Measurements from ENCODE around the gene MRPL38. TPM values are rescaled to one million over a fixed set of nuclear protein-coding genes. Genes with fewer than 3 reads are reported as not detected.
"Not testable (repeated sequence)": the region's sequence is repeated elsewhere in the genome, so short reads cannot be mapped to it uniquely, and the experiment has no call there.

MRPL38 gene
- total RNA-seq, 1 donor from 2014 or later = 101 TPM

DNA sequence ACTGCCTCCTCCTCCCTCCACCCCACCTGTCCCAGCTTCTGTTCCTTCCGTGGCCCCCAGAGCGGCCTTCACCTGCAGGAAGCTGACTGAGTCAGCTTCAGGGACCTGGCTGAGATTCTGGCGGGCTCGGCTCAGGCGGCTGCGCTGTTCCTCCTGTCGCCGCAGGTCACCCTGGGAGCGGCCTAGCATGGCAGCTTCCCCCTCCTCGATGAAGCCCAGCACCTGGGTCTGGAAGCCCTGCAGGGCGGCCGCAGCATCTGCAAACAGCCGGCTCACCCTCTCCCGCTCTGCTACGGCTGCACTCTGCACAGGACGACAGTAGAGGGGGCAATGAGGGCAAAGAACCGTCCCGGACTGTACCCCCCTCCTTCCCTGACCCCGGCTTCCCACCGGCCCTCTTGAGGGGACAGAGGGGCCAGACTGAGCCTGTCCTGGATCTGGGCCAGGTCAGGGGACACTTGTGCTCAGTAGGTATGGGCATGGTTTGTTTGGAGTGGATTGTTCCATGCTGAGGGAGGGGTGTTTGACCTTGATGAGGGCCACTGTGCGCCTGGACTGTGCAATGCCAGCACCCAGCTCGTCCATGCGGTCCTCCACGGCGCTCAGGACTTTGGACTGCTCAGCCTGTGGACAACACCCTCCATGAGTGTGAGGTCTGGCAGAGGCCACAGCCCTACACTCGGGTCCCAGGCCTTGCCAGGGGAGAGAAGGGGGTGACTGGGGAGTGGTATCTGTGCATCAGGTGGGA lies 28.3 kb downstream of the MRPL38 start:
- DNase-seq (ENCODE audit: low spot score) = peak; percentile 91

- DNase-seq (ENCODE audit: low spot score) = no peak
Measured at GRCh38 chr17:75875940-75876189, 28.8 kb downstream of the MRPL38 start.

DNA sequence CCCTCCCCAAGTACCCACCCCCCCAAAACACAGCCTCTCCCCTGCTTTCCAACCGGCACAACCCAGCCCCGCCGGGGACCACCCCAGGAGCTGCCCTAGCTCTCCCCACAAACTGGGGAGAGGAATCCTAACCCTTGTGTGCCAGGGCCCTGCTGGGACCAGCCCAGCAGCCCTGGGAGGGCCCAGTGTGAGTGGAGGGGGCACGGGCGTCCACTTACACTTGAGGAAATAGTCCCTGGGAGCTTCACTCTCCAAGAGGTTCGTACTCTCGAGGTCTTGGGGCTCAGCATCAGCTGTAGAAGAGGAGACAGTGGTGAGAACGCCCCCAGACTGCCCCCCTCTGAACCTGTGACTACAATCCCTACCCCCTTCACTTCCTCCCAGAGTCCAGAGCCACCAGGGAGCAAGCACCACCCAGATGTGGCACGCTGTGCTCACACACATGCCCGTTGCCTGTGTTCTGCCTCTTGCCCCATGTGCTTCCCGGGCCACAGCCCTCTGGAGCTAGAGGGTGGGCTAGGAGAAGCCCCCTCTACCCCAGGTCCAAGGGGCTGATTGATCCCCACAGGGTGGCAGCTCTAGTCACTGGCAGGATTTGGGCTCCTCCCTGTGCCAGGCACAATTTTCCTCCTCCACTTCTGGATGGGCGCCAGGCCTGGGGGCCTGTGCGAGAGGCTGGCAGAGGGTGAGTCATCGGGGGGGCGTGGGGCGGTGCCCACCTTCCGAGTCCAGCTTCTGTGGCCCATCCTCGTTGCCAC lies 29.3 kb downstream of the MRPL38 start:
- peak; percentile 85 for DNase-seq (ENCODE audit: low spot score)

DNA sequence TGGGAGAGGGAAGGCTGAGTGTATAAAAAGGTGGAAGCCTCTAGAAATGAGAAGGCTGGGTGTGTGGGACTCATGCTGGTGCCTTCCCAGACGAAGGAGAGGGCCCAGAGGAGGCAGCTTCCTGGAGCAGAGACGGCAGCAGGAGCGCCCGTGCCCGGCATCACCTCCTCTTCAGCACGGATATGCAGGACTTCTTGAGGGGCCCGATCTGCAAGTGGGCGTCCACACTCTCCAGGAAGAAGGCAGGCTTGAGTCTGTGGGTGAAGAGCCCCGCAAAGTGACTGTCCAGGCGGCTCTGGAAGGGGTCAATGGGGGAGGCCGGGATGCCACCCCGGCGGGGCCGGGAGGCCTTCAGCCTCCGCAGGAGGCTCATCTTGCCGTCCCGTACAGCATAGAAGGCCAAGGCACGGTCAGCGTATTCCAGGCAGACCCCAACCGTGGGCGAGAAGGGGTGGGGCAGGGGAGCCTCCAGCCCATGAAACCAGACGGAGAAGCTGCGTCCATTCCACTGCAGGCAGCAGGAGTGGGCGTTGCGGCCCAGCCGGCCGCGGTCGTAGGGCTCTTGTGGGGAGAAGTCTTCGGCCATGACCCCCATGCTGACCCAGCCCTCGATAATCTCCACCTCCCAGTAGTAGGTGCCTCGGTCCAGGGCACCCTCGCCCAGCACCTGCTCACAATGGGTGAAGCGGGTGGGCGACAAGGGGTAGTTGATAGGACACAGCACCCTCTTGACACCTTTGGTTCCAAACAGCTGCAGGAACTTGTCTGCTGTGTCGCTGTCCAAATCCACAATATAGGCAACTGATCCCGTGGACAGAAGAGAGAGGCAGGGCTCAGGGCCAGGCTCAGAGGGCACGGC lies 30.1 kb downstream of the MRPL38 start:
- no peak for DNase-seq (ENCODE audit: low spot score)

DNA sequence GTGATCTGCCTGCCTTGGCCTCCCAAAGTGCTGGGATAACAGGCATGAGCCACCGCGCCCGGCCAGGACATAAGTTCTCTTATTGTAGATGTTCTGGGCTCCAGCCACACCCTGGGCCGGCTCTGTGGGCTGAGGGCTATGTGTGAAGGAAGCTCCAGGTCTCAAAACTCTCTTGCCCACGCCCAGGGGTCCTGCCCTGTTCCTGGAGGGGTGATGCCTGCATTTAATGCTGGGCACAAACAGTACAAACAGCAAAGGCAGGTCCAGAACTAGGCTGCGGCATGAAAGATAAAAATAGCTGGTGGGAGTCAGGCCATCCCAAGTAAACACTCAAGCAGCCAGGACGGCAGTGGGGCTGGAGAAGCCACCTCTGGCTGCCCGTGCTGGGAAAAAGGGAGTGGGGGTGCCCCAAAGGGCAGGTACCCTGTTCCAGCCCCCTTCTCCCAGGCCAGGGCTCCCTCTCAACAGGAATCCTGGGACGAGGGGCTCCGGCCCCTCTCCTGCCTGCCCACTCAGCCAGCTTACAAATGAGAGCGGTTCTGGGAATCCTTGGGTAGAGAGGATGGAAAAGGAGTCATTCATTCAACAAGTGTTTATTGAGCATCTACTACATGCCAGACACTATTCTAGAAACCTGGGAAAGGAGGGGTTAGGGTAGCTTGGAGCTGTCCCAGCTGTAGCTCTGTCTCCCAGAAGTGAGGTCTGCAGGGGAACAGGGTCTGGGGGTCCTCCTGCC lies 30.9 kb downstream of the MRPL38 start:
- DNase-seq (ENCODE audit: low spot score) = no peak

DNA sequence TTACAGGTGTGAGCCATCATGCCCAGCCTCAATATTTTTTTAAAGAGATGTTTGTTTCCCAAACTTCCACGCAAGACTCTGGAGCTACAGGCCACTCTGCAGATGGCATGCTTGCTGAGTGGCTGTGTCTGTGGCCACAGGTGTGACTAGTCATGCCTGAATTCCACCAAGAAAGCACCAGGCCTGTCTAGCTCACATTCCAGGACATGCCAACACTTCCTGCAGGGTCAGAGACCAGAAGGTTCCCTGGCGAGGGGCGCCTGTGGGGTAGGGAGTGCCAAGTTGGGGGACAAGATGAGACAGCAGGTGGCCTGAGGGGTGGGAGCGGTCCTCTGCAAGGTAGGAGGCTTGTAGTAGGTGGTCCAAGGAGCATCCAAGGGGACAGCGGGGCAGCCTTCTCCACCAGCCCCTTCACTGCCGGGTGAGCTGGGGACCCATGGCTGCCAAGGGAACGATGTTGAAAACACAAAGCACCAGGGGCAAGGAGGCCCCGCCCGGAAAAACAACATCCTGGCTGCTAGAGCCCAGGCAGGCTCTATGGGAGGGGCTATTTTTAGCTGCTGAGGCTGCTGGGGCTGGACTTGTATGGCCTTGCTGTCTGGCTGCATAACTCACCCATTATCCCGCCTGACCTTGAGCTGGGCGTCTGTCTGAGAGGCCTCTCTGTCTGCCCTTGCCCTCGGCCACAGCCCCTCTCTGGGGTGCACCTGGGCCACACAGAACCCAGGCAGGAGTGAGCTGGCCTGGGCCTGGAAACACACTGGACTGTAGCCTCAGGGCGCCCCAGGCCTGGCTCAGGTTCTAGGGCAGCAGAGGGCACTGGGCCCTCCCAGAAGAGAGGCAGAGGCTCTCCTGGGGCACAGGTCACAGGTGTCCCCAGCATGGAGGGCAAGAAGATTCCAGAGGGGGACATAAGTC lies 32.0 kb downstream of the MRPL38 start:
- peak; percentile 89 for DNase-seq (ENCODE audit: low spot score)

- not testable (repeated sequence) for DNase-seq (ENCODE audit: low spot score)
Measured at GRCh38 chr17:75870228-75870627, 34.5 kb downstream of the MRPL38 start.

DNA sequence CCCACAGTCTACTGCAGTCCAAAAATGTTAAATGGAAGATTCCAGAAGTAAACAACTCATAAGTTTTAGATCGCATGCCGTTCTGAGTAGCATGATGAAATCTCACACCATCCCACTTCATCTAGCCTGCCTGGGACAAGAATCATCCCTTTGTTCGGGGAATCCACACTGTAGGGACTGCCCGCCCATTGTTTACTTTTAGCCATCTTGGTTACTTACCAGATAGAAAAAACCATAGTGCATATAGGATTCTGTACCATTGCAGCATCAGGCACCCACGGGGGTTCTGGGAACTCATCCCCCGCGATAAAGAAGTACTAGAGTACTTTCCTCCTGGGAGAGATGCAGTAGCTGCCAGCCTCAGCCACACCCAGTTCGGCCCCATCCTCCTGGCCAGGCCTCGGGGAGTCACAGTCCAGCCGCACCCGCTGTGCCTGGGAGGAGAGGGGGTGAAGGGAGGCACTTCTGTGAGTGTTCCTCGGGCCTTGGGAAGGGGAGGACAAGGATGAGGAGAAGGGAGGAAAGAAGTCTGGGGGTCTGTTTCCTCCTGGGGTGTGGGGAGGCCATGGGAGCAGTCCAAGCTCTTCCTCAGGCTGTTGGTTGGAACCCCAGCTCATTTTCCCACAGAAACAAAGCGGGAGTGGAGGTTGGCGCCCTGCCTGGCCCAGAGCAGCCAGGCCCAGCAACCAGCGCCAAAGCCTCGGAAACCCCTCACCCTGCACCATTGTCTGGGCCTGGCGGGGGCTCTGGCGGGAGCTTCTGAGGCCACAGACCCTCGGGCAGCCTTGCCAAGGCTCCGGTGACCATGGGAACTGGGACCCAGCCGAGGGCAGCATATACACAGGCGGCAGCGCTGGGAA lies 35.2 kb downstream of the MRPL38 start:
- DNase-seq (ENCODE audit: low spot score) = no peak

GRCh38 chr17:75868730-75869281 lies 35.9 kb downstream of the MRPL38 start:
- not testable (repeated sequence) for DNase-seq (ENCODE audit: low spot score)

GRCh38 chr17:75865404-75866188 lies 39.1 kb downstream of the MRPL38 start:
- not testable (repeated sequence) for DNase-seq (ENCODE audit: low spot score)

GRCh38 chr17:75864887-75865286 lies 39.8 kb downstream of the MRPL38 start:
- DNase-seq (ENCODE audit: low spot score) = not testable (repeated sequence)

GRCh38 chr17:75864448-75864871 lies 40.2 kb downstream of the MRPL38 start:
- peak; percentile 78 for DNase-seq (ENCODE audit: low spot score)

- DNase-seq (ENCODE audit: low spot score) = no peak
Measured at GRCh38 chr17:75861927-75862317, 42.8 kb downstream of the MRPL38 start.

- DNase-seq (ENCODE audit: low spot score) = not testable (repeated sequence)
Measured at GRCh38 chr17:75859358-75859757, 45.3 kb downstream of the MRPL38 start.

- peak; percentile 60 for DNase-seq (ENCODE audit: low spot score)
Measured at GRCh38 chr17:75856062-75856756, 48.5 kb downstream of the MRPL38 start.

DNA sequence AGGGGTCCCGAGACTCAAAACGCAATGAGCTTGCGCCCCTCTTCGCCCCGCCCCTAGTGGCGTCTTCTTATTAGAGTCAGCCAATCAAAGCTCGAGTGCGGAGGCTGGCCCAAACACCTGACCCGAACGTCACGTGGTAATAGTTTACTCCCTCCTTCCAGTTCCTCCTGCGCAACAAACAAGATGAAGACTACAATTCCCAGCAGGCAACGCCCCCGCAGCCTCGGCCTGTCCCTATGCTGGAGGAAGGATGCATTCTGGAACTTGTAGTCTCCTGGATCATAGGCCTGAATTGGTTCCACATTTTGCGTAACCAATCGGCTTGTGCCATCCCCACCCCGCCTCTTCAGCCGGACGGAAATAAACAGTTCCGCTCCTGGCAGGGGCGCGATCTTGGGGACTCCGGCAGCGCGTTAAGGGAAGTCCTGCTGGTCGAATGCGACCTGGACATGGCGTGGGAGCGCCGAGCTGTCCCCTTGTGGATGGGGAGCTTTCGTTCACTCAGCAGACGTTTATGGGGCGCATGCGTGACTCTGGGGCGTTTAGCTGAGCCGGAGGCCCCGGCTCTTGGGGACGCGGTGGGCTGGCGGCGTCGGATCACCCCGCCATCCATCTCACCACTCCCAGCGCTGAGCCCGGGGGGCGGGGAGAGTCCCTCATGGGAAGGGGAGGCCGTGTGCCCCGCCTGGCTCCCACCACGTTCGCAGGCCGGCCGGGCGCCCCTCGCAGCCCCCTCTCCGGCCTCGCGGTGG lies 49.2 kb downstream of the MRPL38 start, which contains the start of gene WBP2:
Gene WBP2 (minus strand): TSS at position 26 of the 752 bp plus-strand sequence. CDS start 38 bp downstream, outside the sequence.
- DNase-seq (ENCODE audit: low spot score) = peak; percentile 99

GRCh38 chr17:75854881-75855309 lies 49.8 kb downstream of the MRPL38 start:
- DNase-seq (ENCODE audit: low spot score) = peak; percentile 70

Data from ureter (tissue), 1 donor.